GM12878 (cell line): ENCODE results near the gene RTF2. TPM values are rescaled to one million over a fixed set of nuclear protein-coding genes. Genes with fewer than 3 reads are reported as not detected.

Experiments used
- ATAC-seq: fragments of 200-7000 bp; cut with Tn5 transposase; 3 replicates; pipeline ENCODE4 v1.9.1; 2020; ENCODE audit warnings: mild to moderate bottlenecking, moderate library complexity
- BruUV-seq: library from RNA; stranded (reverse); fragments of 400-500 nt; replicated peaks from 2 replicates; lab custom pipeline; 2021; lab: Mats Ljungman, UMichigan
- CTCF ChIA-PET: fragments of 300-600 bp; sonication (Branson Sonifier 250); formaldehyde crosslinking; extraction: SDS; loops from one replicate; lab custom pipeline; 2021; ENCODE audit warnings: inconsistent platforms; lab: Yijun Ruan, JAX
- POLR2A ChIA-PET: fragments of 350-600 bp; formaldehyde crosslinking; extraction: SDS; loops from one replicate; lab custom pipeline; 2021; ENCODE audit warnings: inconsistent platforms; lab: Charles Lee
- RAD21 ChIA-PET: fragments of 300-600 bp; sonication (Branson Sonifier 250); formaldehyde crosslinking; loops from one replicate; lab custom pipeline; 2023; ENCODE audit warnings: antibody characterized with exemption; ENCODE audit not compliant: unreplicated experiment; lab: Charles Lee
- SMC1A ChIA-PET: fragments of 300-600 bp; sonication (Branson Sonifier 250); formaldehyde crosslinking; loops from one replicate; lab custom pipeline; 2023; ENCODE audit not compliant: unreplicated experiment, uncharacterized antibody; lab: Charles Lee
- DNase-seq: peaks from one replicate; pipeline ENCODE4 v3.0.0-alpha.2; 2011; ENCODE audit warnings: low read depth, low spot score
- FAIRE-seq: peaks from 3 replicates; lab custom pipeline; 2011; peaks lifted over from hg19 to GRCh38; lab: Jason Lieb, UNC
- H2AFZ ChIP-seq: 2 replicates; pipeline ENCODE4 v1.6.0; 2011; ENCODE audit warnings: low read depth, low read length, control low read depth; ENCODE audit not compliant: control insufficient read depth
- H3K27ac ChIP-seq: 2 replicates; pipeline ENCODE4 v1.5.1; 2011; ENCODE audit warnings: control low read depth; ENCODE audit not compliant: control insufficient read depth, insufficient read depth
- H3K27me3 ChIP-seq, 2 experiments: replicated peaks in 1 of 2; 2 replicates each; pipeline versions ENCODE4 v1.6.0 to v1.6.1; 2011; ENCODE audit warnings: low read length in 1 of 2; ENCODE audit not compliant: control insufficient read depth in 2 of 2, insufficient read depth in 2 of 2
- H3K36me3 ChIP-seq, 2 experiments: 2 replicates each; pipeline ENCODE4 v1.5.1; 2011; ENCODE audit warnings: low read length in 1 of 2; ENCODE audit not compliant: control insufficient read depth in 2 of 2, insufficient read depth in 2 of 2
- H3K4me1 ChIP-seq: 2 replicates; pipeline ENCODE4 v1.6.1; 2011; ENCODE audit warnings: mild to moderate bottlenecking, low read length, moderate library complexity, mixed read lengths; ENCODE audit not compliant: control insufficient read depth, insufficient read depth
- H3K4me2 ChIP-seq: 2 replicates; pipeline ENCODE4 v1.6.0; 2011; ENCODE audit warnings: control low read depth; ENCODE audit not compliant: control insufficient read depth, insufficient read depth
- H3K4me3 ChIP-seq: fragments of 200-600 bp; sonication (generic); 2 replicates; pipeline ENCODE4 v1.5.1; 2016
- H3K79me2 ChIP-seq: 2 replicates; pipeline ENCODE4 v1.6.0; 2011; ENCODE audit warnings: low read length; ENCODE audit not compliant: control insufficient read depth, insufficient read depth
- H3K9ac ChIP-seq: 2 replicates; pipeline ENCODE4 v1.8.0; 2011; ENCODE audit warnings: low read length, control low read depth, mixed read lengths; ENCODE audit not compliant: control insufficient read depth, insufficient read depth
- H3K9me3 ChIP-seq: replicated peaks from 3 replicates; pipeline ENCODE4 v1.5.1; 2011; ENCODE audit warnings: mild to moderate bottlenecking, low read length; ENCODE audit not compliant: control insufficient read depth, insufficient read depth
- H4K20me1 ChIP-seq: 2 replicates; pipeline ENCODE4 v1.6.0; 2011; ENCODE audit not compliant: control insufficient read depth, insufficient read depth
- EGR1 ChIP-seq, 2 experiments: IDR thresholded peaks; 1 replicate in 1 of 2; 2 replicates in 1 of 2; pipeline ENCODE4 v1.6.1; 2011 to 2012; ENCODE audit warnings: low read depth in 2 of 2, low read length in 2 of 2, borderline replicate concordance in 1 of 2, mild to moderate bottlenecking in 1 of 2, moderate library complexity in 1 of 2
- ETV6 ChIP-seq, 2 experiments: fragments of 450-650 bp in 1 of 2; IDR thresholded peaks in 1 of 2; conservative IDR thresholded peaks in 1 of 2; 2 replicates each; pipeline ENCODE4 v1.6.1; 2014; ENCODE audit warnings: antibody characterized with exemption in 1 of 2, borderline replicate concordance in 1 of 2, low read depth in 1 of 2, mild to moderate bottlenecking in 1 of 2, moderate library complexity in 1 of 2
- HDGF ChIP-seq: fragments of 450-650 bp; IDR thresholded peaks from 2 replicates; pipeline ENCODE4 v1.6.1; 2016; ENCODE audit warnings: antibody characterized with exemption
- NR2C2 ChIP-seq: IDR thresholded peaks from 2 replicates; pipeline ENCODE4 v1.6.1; 2011; ENCODE audit warnings: borderline replicate concordance, low read depth; ENCODE audit not compliant: control insufficient read depth, insufficient read length
- NR2F1 ChIP-seq: fragments of 450-650 bp; conservative IDR thresholded peaks from 2 replicates; pipeline ENCODE4 v1.6.1; 2017; ENCODE audit warnings: mild to moderate bottlenecking
- POU2F2 ChIP-seq: IDR thresholded peaks from 3 replicates; pipeline ENCODE4 v1.6.1; 2011; ENCODE audit warnings: low read depth, mild to moderate bottlenecking, low read length, borderline replicate concordance
- RB1 ChIP-seq: fragments of 450-650 bp; formaldehyde crosslinking; IDR thresholded peaks from 2 replicates; pipeline ENCODE4 v1.6.1; 2017; ENCODE audit warnings: mild to moderate bottlenecking, borderline replicate concordance
- WGBS: methylation state at CpG from one replicate; pipeline ENCODE4 v1.1.6; 2016; ENCODE audit warnings: low lambda C conversion rate; ENCODE audit not compliant: insufficient replicate concordance, insufficient coverage; ENCODE audit errors: missing lambda C conversion rate; 5-methylcytosine and 5-hydroxymethylcytosine counted together
- in situ Hi-C: fragments of 300-500 bp; cut with MboI; formaldehyde crosslinking; loops from 9 replicates; pipeline ENCODE4 v1.14.3; 2018; ENCODE audit warnings: mixed read lengths
- intact Hi-C: fragments of 100-400 bp; cut with micrococcal nuclease; formaldehyde crosslinking; loops from one replicate; pipeline ENCODE4 v1.14.2; 2022; ENCODE audit not compliant: unreplicated experiment
- polyA plus RNA-seq, 11 experiments: library from polyadenylated mRNA; depleted of rRNA in 4 of 11; unstranded in 6 of 11; stranded (reverse) in 5 of 11; fragments of >200 nt; fragmentation: Nextera tagmentation in 4 of 11; fragmentation: Illumina TruSeq in 1 of 11; extraction: Ambion mirVana in 4 of 11; extraction: Trizol in 1 of 11; gene quantifications; 1 replicate in 1 of 11; 2 replicates in 10 of 11; pipeline versions ENCODE4 v1.2.1 to v1.2.3, GENCODE V29; 2011 to 2016; ENCODE audit warnings: inconsistent platforms in 2 of 11, missing spikeins in 2 of 11, low read depth in 1 of 11
- total RNA-seq, 4 experiments: library from RNA; depleted of rRNA in 3 of 4; stranded (reverse); fragments of >200 nt in 3 of 4; fragmentation: Illumina TruSeq in 1 of 4; extraction: Trizol in 1 of 4; gene quantifications; 2 replicates each; pipeline versions ENCODE4 v1.2.1 to v1.2.3, GENCODE V29; 2013 to 2021
- TF ChIP-seq, protein P1 (sequence below): fragments of 450-650 bp; IDR thresholded peaks from 2 replicates; pipeline ENCODE4 v1.6.1; 2018; ENCODE audit warnings: mild to moderate bottlenecking, low read depth, moderate library complexity; ENCODE audit not compliant: partially characterized antibody
- TF ChIP-seq, protein P2 (sequence below): fragments of 450-650 bp; formaldehyde crosslinking; IDR thresholded peaks from 2 replicates; pipeline ENCODE4 v1.5.0; 2022; ENCODE audit warnings: mild to moderate bottlenecking, missing genetic modification characterization
- TF ChIP-seq, protein P3 (sequence below): IDR thresholded peaks from 2 replicates; pipeline ENCODE4 v1.6.1; 2011; ENCODE audit warnings: mild to moderate bottlenecking, low read depth, low read length, moderate library complexity; ENCODE audit not compliant: insufficient replicate concordance
- TF ChIP-seq, protein P4 (sequence below): fragments of 450-650 bp; IDR thresholded peaks from 2 replicates; pipeline ENCODE4 v1.6.1; 2016; ENCODE audit warnings: mild to moderate bottlenecking

Gene RTF2
- total and polyA plus RNA-seq, 10 of the 15 experiments (the other 5 are each of a cell fraction or from before 2014, with no cell fraction given) = 66.2 to 133 (median 82.9) TPM

DNA sequence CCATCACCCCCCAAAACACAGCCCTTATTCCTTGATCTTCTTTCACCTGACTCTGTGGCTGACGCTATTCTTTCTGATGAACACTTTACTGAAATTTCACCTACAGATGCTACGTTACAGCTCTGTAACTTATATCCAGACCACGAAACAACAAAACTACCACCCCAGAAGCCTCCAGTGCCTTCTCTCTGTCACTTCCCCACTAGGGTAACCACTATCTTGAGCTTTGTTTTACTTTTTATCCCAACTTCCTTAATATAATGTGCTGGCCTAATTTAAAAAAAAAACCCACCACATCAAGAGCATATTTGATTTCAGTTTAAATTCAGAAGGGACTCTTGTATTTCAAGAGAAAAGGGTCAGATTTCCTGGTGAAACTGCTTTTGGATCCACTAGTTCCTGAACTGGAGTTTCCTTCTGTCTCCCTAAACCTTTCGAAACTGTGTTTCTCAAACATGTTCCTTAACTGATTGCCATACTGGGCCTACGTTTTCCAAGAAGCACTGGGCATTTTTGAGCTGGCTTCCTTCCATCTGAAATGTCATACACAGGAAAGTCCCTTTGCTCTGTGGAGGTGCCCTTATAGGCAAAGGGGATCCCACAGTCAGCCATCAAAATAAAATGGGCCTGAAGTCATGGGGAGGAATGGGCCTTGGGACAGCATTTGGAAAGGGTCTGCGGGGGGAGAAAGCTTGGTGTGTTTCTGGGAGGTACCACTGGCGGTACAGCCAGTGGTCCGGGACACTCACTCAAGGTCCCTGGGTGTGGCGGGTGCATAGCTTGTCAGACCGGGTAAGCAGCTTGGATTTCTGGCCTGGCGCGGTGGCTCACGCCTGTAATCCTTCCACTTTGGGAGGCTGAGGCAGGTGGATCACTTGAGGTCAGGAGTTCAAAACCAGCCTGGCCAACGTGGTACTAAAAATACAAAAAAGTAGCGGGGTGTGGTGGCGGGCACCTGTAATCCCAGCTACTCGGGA lies 25.8 kb upstream of the RTF2 start:
- intact Hi-C loops = no loop called here
- H3K9me3 ChIP-seq = no peaks in the 10 kb centered on the region
- H3K4me2 ChIP-seq = 0 out of 2 replicates have a peak overlapping the region, but pooled peaks have one; percentile 8
- no peak overlapping the region; the same call in 1 of the 2 replicates for H3K27ac ChIP-seq
- no peak overlapping the region for H3K9ac ChIP-seq
- WGBS = 82% methylated on average over 17 of the region's 17 CpGs
- H3K4me3 ChIP-seq = no peak overlapping the region
- H3K4me1 ChIP-seq = peaks cover 20% of the 10 kb centered on the region
- peak overlapping the region; percentile 32 for H2AFZ ChIP-seq
- ChIA-PET CTCF (interaction anchor here (0.7 to 1.3 kb wide), 2 partner anchors 10 to 11 kb away, joined by 3 to 4 read pairs; no protein-coding TSS in a partner anchor), POLR2A (interaction anchor here (2.3 kb wide), 1 partner anchor 11 kb away, joined by 20 read pairs; no protein-coding TSS in a partner anchor), RAD21 (interaction anchor here (1.4 kb wide), 1 partner anchor 9 kb away, joined by 3 read pairs; no protein-coding TSS in a partner anchor), SMC1A (interaction anchor here (0.9 to 2.7 kb wide), 6 partner anchors 9 to 31 kb away, joined by 3 to 21 read pairs (median 4); partner anchors contain the start of gene CASS4)
- no peaks in the 10 kb centered on the region for H3K79me2 ChIP-seq
- H4K20me1 ChIP-seq = no peaks in the 10 kb centered on the region
- no peak for FAIRE-seq
- no peak for DNase-seq
- no peaks in the 10 kb centered on the region for H3K27me3 ChIP-seq
- ATAC-seq = peak; percentile 40
- no TSS peak for BruUV-seq
- TF ChIP-seq, protein P1, sequence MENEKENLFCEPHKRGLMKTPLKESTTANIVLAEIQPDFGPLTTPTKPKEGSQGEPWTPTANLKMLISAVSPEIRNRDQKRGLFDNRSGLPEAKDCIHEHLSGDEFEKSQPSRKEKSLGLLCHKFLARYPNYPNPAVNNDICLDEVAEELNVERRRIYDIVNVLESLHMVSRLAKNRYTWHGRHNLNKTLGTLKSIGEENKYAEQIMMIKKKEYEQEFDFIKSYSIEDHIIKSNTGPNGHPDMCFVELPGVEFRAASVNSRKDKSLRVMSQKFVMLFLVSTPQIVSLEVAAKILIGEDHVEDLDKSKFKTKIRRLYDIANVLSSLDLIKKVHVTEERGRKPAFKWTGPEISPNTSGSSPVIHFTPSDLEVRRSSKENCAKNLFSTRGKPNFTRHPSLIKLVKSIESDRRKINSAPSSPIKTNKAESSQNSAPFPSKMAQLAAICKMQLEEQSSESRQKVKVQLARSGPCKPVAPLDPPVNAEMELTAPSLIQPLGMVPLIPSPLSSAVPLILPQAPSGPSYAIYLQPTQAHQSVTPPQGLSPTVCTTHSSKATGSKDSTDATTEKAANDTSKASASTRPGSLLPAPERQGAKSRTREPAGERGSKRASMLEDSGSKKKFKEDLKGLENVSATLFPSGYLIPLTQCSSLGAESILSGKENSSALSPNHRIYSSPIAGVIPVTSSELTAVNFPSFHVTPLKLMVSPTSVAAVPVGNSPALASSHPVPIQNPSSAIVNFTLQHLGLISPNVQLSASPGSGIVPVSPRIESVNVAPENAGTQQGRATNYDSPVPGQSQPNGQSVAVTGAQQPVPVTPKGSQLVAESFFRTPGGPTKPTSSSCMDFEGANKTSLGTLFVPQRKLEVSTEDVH = no peak
- TF ChIP-seq ETV6 (conservative IDR thresholded peaks at IDR 0.05 in 1 of 2, IDR thresholded peaks at IDR 0.05 in 1 of 2; ENCODE audit: borderline replicate concordance in 1 of 2, low read depth in 1 of 2) = no peak
- TF ChIP-seq, protein P2, sequence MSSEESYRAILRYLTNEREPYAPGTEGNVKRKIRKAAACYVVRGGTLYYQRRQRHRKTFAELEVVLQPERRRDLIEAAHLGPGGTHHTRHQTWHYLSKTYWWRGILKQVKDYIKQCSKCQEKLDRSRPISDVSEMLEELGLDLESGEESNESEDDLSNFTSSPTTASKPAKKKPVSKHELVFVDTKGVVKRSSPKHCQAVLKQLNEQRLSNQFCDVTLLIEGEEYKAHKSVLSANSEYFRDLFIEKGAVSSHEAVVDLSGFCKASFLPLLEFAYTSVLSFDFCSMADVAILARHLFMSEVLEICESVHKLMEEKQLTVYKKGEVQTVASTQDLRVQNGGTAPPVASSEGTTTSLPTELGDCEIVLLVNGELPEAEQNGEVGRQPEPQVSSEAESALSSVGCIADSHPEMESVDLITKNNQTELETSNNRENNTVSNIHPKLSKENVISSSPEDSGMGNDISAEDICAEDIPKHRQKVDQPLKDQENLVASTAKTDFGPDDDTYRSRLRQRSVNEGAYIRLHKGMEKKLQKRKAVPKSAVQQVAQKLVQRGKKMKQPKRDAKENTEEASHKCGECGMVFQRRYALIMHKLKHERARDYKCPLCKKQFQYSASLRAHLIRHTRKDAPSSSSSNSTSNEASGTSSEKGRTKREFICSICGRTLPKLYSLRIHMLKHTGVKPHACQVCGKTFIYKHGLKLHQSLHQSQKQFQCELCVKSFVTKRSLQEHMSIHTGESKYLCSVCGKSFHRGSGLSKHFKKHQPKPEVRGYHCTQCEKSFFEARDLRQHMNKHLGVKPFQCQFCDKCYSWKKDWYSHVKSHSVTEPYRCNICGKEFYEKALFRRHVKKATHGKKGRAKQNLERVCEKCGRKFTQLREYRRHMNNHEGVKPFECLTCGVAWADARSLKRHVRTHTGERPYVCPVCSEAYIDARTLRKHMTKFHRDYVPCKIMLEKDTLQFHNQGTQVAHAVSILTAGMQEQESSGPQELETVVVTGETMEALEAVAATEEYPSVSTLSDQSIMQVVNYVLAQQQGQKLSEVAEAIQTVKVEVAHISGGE (CRISPR knock-in tag) = no peak
- TF ChIP-seq EGR1 (IDR thresholded peaks at IDR 0.05; ENCODE audit: borderline replicate concordance in 1 of 2, low read depth in 2 of 2, low read length in 2 of 2) = no peak
- no peak for TF ChIP-seq NR2F1
- TF ChIP-seq RB1 = no peak
- no peak for TF ChIP-seq HDGF
- TF ChIP-seq, protein P3, sequence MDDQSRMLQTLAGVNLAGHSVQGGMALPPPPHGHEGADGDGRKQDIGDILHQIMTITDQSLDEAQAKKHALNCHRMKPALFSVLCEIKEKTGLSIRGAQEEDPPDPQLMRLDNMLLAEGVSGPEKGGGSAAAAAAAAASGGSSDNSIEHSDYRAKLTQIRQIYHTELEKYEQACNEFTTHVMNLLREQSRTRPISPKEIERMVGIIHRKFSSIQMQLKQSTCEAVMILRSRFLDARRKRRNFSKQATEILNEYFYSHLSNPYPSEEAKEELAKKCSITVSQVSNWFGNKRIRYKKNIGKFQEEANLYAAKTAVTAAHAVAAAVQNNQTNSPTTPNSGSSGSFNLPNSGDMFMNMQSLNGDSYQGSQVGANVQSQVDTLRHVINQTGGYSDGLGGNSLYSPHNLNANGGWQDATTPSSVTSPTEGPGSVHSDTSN = no peak
- TF ChIP-seq, protein P4, sequence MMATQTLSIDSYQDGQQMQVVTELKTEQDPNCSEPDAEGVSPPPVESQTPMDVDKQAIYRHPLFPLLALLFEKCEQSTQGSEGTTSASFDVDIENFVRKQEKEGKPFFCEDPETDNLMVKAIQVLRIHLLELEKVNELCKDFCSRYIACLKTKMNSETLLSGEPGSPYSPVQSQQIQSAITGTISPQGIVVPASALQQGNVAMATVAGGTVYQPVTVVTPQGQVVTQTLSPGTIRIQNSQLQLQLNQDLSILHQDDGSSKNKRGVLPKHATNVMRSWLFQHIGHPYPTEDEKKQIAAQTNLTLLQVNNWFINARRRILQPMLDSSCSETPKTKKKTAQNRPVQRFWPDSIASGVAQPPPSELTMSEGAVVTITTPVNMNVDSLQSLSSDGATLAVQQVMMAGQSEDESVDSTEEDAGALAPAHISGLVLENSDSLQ = no peak
- TF ChIP-seq POU2F2 = no peak
- no peak for TF ChIP-seq NR2C2
- H3K36me3 ChIP-seq = no peaks in the 10 kb centered on the region
- in situ Hi-C loops = no loop called here
